Measurements from ENCODE around the gene KCTD17. TPM values are rescaled to one million over a fixed set of nuclear protein-coding genes. Genes with fewer than 3 reads are reported as not detected.

Gene KCTD17
- total and polyA plus RNA-seq, 2 donors (not counting 1 experiment from before 2014, with no cell fraction given): 10.6 to 19.3 TPM

- DNase-seq (ENCODE audit: low read depth in 2 of 2): no peak
- H3K27me3 ChIP-seq (ENCODE audit: control insufficient read depth, insufficient read depth, low read length): peaks cover 9% of the 10 kb centered on the region
- no peak overlapping the region for H2AFZ ChIP-seq (ENCODE audit: low read length)
- TF ChIP-seq EZH2 (IDR thresholded peaks at IDR 0.05; ENCODE audit: low read length, missing control alignments) (no peak), CTCF (conservative IDR thresholded peaks at IDR 0.05 in 1 of 2, IDR thresholded peaks at IDR 0.05 in 1 of 2; ENCODE audit: low read depth in 1 of 2, low read length in 2 of 2) (no peak)
- no peaks in the 10 kb centered on the region for H3K36me3 ChIP-seq (ENCODE audit: control insufficient read depth, insufficient read depth, low read length)
- no peak overlapping the region for H3K4me3 ChIP-seq (replicated peaks in 1 of 4; ENCODE audit: control extremely low read depth in 1 of 4, insufficient read depth in 1 of 4, low read depth in 3 of 4, low read length in 4 of 4)
- no peak overlapping the region for H3K27ac ChIP-seq (ENCODE audit: insufficient read depth, low read length)
- no peaks in the 10 kb centered on the region for H3K79me2 ChIP-seq (ENCODE audit: control insufficient read depth, insufficient read depth, low read length)
- no peak overlapping the region for H3K4me2 ChIP-seq (ENCODE audit: extremely low read depth, insufficient read depth, low read length)
- no peak overlapping the region for H3K9ac ChIP-seq (ENCODE audit: insufficient read depth, low read length)
- no peaks in the 10 kb centered on the region for H4K20me1 ChIP-seq (ENCODE audit: control insufficient read depth, extremely low read depth, insufficient read depth, low read length)
- no peaks in the 10 kb centered on the region for H3K9me3 ChIP-seq (ENCODE audit: control insufficient read depth, insufficient read depth, low read depth, low read length)
- no peaks in the 10 kb centered on the region for H3K4me1 ChIP-seq (ENCODE audit: control insufficient read depth, extremely low read depth, insufficient read depth, low read length)
Observed at GRCh38 chr22:37072673-37073072, 21.1 kb downstream of the KCTD17 start.

GRCh38 chr22:37074537-37074936 lies 23.0 kb downstream of the KCTD17 start:
- Histone ChIP-seq H3K27me3 (ENCODE audit: control insufficient read depth, insufficient read depth, low read length) (peaks cover 8% of the 10 kb centered on the region), H3K4me3 (replicated peaks in 1 of 4; ENCODE audit: control extremely low read depth in 1 of 4, insufficient read depth in 1 of 4, low read depth in 3 of 4, low read length in 4 of 4) (no peak overlapping the region), H3K4me1 (ENCODE audit: control insufficient read depth, extremely low read depth, insufficient read depth, low read length) (no peaks in the 10 kb centered on the region), H3K9ac (ENCODE audit: insufficient read depth, low read length) (no peak overlapping the region), H3K9me3 (ENCODE audit: control insufficient read depth, insufficient read depth, low read depth, low read length) (no peaks in the 10 kb centered on the region), H3K79me2 (ENCODE audit: control insufficient read depth, insufficient read depth, low read length) (no peaks in the 10 kb centered on the region), H4K20me1 (ENCODE audit: control insufficient read depth, extremely low read depth, insufficient read depth, low read length) (no peaks in the 10 kb centered on the region), H3K36me3 (ENCODE audit: control insufficient read depth, insufficient read depth, low read length) (no peaks in the 10 kb centered on the region), H2AFZ (ENCODE audit: low read length) (no peak overlapping the region), H3K27ac (ENCODE audit: insufficient read depth, low read length) (no peak overlapping the region), H3K4me2 (ENCODE audit: extremely low read depth, insufficient read depth, low read length) (no peak overlapping the region)
- TF ChIP-seq CTCF (conservative IDR thresholded peaks at IDR 0.05 in 1 of 2, IDR thresholded peaks at IDR 0.05 in 1 of 2; ENCODE audit: low read depth in 1 of 2, low read length in 2 of 2) (no peak), EZH2 (IDR thresholded peaks at IDR 0.05; ENCODE audit: low read length, missing control alignments) (no peak)
- DNase-seq (ENCODE audit: low read depth in 2 of 2): no peak

GRCh38 chr22:37075046-37075445 lies 23.5 kb downstream of the KCTD17 start:
- H3K4me3 ChIP-seq (replicated peaks in 1 of 4; ENCODE audit: control extremely low read depth in 1 of 4, insufficient read depth in 1 of 4, low read depth in 3 of 4, low read length in 4 of 4): no peak overlapping the region
- TF ChIP-seq CTCF (conservative IDR thresholded peaks at IDR 0.05 in 1 of 2, IDR thresholded peaks at IDR 0.05 in 1 of 2; ENCODE audit: low read depth in 1 of 2, low read length in 2 of 2): no peak
- no peak for TF ChIP-seq EZH2 (IDR thresholded peaks at IDR 0.05; ENCODE audit: low read length, missing control alignments)
- no peak overlapping the region for H3K9ac ChIP-seq (ENCODE audit: insufficient read depth, low read length)
- H3K4me1 ChIP-seq (ENCODE audit: control insufficient read depth, extremely low read depth, insufficient read depth, low read length): no peaks in the 10 kb centered on the region
- no peaks in the 10 kb centered on the region for H3K79me2 ChIP-seq (ENCODE audit: control insufficient read depth, insufficient read depth, low read length)
- H2AFZ ChIP-seq (ENCODE audit: low read length): no peak overlapping the region
- no peak overlapping the region for H3K4me2 ChIP-seq (ENCODE audit: extremely low read depth, insufficient read depth, low read length)
- H3K9me3 ChIP-seq (ENCODE audit: control insufficient read depth, insufficient read depth, low read depth, low read length): no peaks in the 10 kb centered on the region
- H3K27me3 ChIP-seq (ENCODE audit: control insufficient read depth, insufficient read depth, low read length): peaks cover 6% of the 10 kb centered on the region
- no peaks in the 10 kb centered on the region for H3K36me3 ChIP-seq (ENCODE audit: control insufficient read depth, insufficient read depth, low read length)
- no peak for DNase-seq (ENCODE audit: low read depth in 2 of 2)
- H3K27ac ChIP-seq (ENCODE audit: insufficient read depth, low read length): no peak overlapping the region
- H4K20me1 ChIP-seq (ENCODE audit: control insufficient read depth, extremely low read depth, insufficient read depth, low read length): no peaks in the 10 kb centered on the region
